GM21529 (cell line): Measurements from ENCODE around the gene TMEFF2.
A peak's percentile ranks its signal among the peaks of the same experiment; 100 is the strongest.

ENCODE experiments used
- ATAC-seq: cut with Tn5 transposase; IDR thresholded peaks from one replicate; pipeline ENCODE4 v1.9.1; 2021; ENCODE audit not compliant: unreplicated experiment

The TMEFF2 gene

GRCh38 chr2:192070099-192070498 is 124.6 kb downstream of the TMEFF2 start:
- no peak for ATAC-seq

- no peak for ATAC-seq
Observed at GRCh38 chr2:192069417-192069816, 125.3 kb downstream of the TMEFF2 start.

- no peak for ATAC-seq
Observed at GRCh38 chr2:192068966-192069365, 125.8 kb downstream of the TMEFF2 start.

GRCh38 chr2:192067631-192068030 is 127.1 kb downstream of the TMEFF2 start:
- ATAC-seq: no peak

- no peak for ATAC-seq
Observed at GRCh38 chr2:192064459-192064858, 130.3 kb downstream of the TMEFF2 start.

- ATAC-seq: no peak
Observed at GRCh38 chr2:192060161-192060560, 134.6 kb downstream of the TMEFF2 start.

GRCh38 chr2:192059266-192059665 is 135.5 kb downstream of the TMEFF2 start:
- ATAC-seq: no peak

GRCh38 chr2:192053921-192054320 is 140.8 kb downstream of the TMEFF2 start:
- ATAC-seq: no peak

GRCh38 chr2:192051533-192051932 is 143.2 kb downstream of the TMEFF2 start:
- no peak for ATAC-seq

GRCh38 chr2:192049362-192049761 is 145.4 kb downstream of the TMEFF2 start:
- no peak for ATAC-seq

GRCh38 chr2:192047315-192048107 is 147.2 kb downstream of the TMEFF2 start:
- no peak for ATAC-seq

GRCh38 chr2:192044496-192044895 is 150.2 kb downstream of the TMEFF2 start:
- no peak for ATAC-seq

- ATAC-seq: no peak
Observed at GRCh38 chr2:192043216-192043870, 151.4 kb downstream of the TMEFF2 start.

- ATAC-seq: no peak
Observed at GRCh38 chr2:192042126-192042525, 152.6 kb downstream of the TMEFF2 start.

- no peak for ATAC-seq
Observed at GRCh38 chr2:192038110-192038509, 156.6 kb downstream of the TMEFF2 start.

GRCh38 chr2:192035731-192036442 is 158.8 kb downstream of the TMEFF2 start:
- no peak for ATAC-seq

GRCh38 chr2:192030856-192031255 is 163.9 kb downstream of the TMEFF2 start:
- no peak for ATAC-seq

GRCh38 chr2:192030289-192030688 is 164.4 kb downstream of the TMEFF2 start:
- ATAC-seq: no peak

GRCh38 chr2:192029089-192029488 is 165.6 kb downstream of the TMEFF2 start:
- peak; percentile 76 for ATAC-seq

GRCh38 chr2:192026825-192027120 is 168.0 kb downstream of the TMEFF2 start:
- no peak for ATAC-seq

GRCh38 chr2:192026059-192026824 is 168.5 kb downstream of the TMEFF2 start:
- ATAC-seq: no peak
